Stimulated activated CD8-positive, alpha-beta memory T cell treated with anti-CD3 and anti-CD28 coated beads, Interleukin-7, amount 100 ng/mL, for 24 hours (primary cell): ENCODE results near the gene IQSEC1.

Experiments
- DNase-seq: peaks from one replicate; pipeline ENCODE4 v3.0.0-alpha.2; 2020; ENCODE audit warnings: low read depth

Gene IQSEC1

GRCh38 chr3:12999147-13000140 is 73.8 kb downstream of the IQSEC1 start:
- no peak for DNase-seq

- DNase-seq: no peak
These were observed 74.6 kb downstream of the IQSEC1 start for GRCh38 chr3:12998648-12999047.

GRCh38 chr3:12997387-12997786 is 75.8 kb downstream of the IQSEC1 start:
- no peak for DNase-seq

GRCh38 chr3:12996181-12996506 is 77.1 kb downstream of the IQSEC1 start:
- DNase-seq: no peak

- no peak for DNase-seq
These were observed 77.6 kb downstream of the IQSEC1 start for GRCh38 chr3:12995389-12996180.

- DNase-seq: peak; percentile 72
These were observed 78.4 kb downstream of the IQSEC1 start for GRCh38 chr3:12994607-12995388.

GRCh38 chr3:12994357-12994606 is 78.9 kb downstream of the IQSEC1 start:
- DNase-seq: no peak

GRCh38 chr3:12993517-12994356 is 79.5 kb downstream of the IQSEC1 start:
- no peak for DNase-seq

GRCh38 chr3:12992629-12993516 is 80.4 kb downstream of the IQSEC1 start:
- no peak for DNase-seq

GRCh38 chr3:12991861-12992281 is 81.4 kb downstream of the IQSEC1 start:
- DNase-seq: no peak

- DNase-seq: no peak
These were observed 81.8 kb downstream of the IQSEC1 start for GRCh38 chr3:12991481-12991837.

- DNase-seq: no peak
These were observed 82.3 kb downstream of the IQSEC1 start for GRCh38 chr3:12990781-12991480.

- no peak for DNase-seq
These were observed 82.9 kb downstream of the IQSEC1 start for GRCh38 chr3:12990306-12990705.

GRCh38 chr3:12988728-12989454 is 84.3 kb downstream of the IQSEC1 start:
- no peak for DNase-seq

GRCh38 chr3:12987602-12988001 is 85.6 kb downstream of the IQSEC1 start:
- no peak for DNase-seq

GRCh38 chr3:12986986-12987385 is 86.2 kb downstream of the IQSEC1 start:
- no peak for DNase-seq

GRCh38 chr3:12986521-12986920 is 86.7 kb downstream of the IQSEC1 start:
- no peak for DNase-seq

- no peak for DNase-seq
These were observed 87.2 kb downstream of the IQSEC1 start for GRCh38 chr3:12986031-12986430.

- DNase-seq: no peak
These were observed 88.1 kb downstream of the IQSEC1 start for GRCh38 chr3:12985148-12985547.
